IMR-90 (cell line): ENCODE data around the gene TBC1D9.

Experiments used
- BHLHE40 ChIP-seq: fragments of 150-350 bp; IDR thresholded peaks from 2 replicates; pipeline ENCODE4 v1.6.1; 2016; ENCODE audit warnings: mild to moderate bottlenecking, low read depth, low read length
- MXI1 ChIP-seq: IDR thresholded peaks from 2 replicates; pipeline ENCODE4 v1.6.1; 2012; ENCODE audit warnings: low read depth, mild to moderate bottlenecking, low read length, moderate library complexity, borderline replicate concordance
- POLR2A ChIP-seq: IDR thresholded peaks from 2 replicates; pipeline ENCODE4 v1.6.1; 2012; ENCODE audit warnings: mild to moderate bottlenecking, low read depth, low read length
- RAD21 ChIP-seq: IDR thresholded peaks from 2 replicates; pipeline ENCODE4 v1.6.1; 2012; ENCODE audit warnings: low read length, improper control_type of control experiment
- USF2 ChIP-seq: fragments of 150-350 bp; IDR thresholded peaks from 2 replicates; pipeline ENCODE4 v1.6.1; 2017; ENCODE audit warnings: mild to moderate bottlenecking, antibody characterized with exemption, low read length, low read depth
- TF ChIP-seq, protein P1 (sequence below): conservative IDR thresholded peaks from 2 replicates; pipeline ENCODE4 v1.5.1; 2012; ENCODE audit warnings: mild to moderate bottlenecking, low read depth, low read length, improper control_type of control experiment

GRCh38 chr4:140735317-140735716 is 20.9 kb downstream of the TBC1D9 start:
- TF ChIP-seq, protein P1, sequence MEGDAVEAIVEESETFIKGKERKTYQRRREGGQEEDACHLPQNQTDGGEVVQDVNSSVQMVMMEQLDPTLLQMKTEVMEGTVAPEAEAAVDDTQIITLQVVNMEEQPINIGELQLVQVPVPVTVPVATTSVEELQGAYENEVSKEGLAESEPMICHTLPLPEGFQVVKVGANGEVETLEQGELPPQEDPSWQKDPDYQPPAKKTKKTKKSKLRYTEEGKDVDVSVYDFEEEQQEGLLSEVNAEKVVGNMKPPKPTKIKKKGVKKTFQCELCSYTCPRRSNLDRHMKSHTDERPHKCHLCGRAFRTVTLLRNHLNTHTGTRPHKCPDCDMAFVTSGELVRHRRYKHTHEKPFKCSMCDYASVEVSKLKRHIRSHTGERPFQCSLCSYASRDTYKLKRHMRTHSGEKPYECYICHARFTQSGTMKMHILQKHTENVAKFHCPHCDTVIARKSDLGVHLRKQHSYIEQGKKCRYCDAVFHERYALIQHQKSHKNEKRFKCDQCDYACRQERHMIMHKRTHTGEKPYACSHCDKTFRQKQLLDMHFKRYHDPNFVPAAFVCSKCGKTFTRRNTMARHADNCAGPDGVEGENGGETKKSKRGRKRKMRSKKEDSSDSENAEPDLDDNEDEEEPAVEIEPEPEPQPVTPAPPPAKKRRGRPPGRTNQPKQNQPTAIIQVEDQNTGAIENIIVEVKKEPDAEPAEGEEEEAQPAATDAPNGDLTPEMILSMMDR = no peak
- TF ChIP-seq POLR2A (no peak), RAD21 (no peak), MXI1 (no peak), USF2 (no peak), BHLHE40 (no peak)
